Osteoblast (primary cell): Measurements from ENCODE around the gene SORBS1. TPM values are rescaled to one million over a fixed set of nuclear protein-coding genes. Genes with fewer than 3 reads are reported as not detected.

Source experiments
- DNase-seq: peaks from one replicate; pipeline ENCODE4 v3.0.0; 2011; ENCODE audit warnings: low spot score, mixed read lengths; ENCODE audit not compliant: insufficient read length; ENCODE audit errors: missing footprints
- H2AFZ ChIP-seq: 2 replicates; pipeline ENCODE4 v1.6.0; 2011; ENCODE audit warnings: mild to moderate bottlenecking, low read length
- H3K27ac ChIP-seq: 2 replicates; pipeline ENCODE4 v1.5.1; 2011; ENCODE audit warnings: mild to moderate bottlenecking, low read depth, low read length, moderate library complexity
- H3K27me3 ChIP-seq: 2 replicates; pipeline ENCODE4 v1.6.0; 2012; ENCODE audit warnings: mild to moderate bottlenecking, control low read depth, inconsistent platforms, low read length, moderate library complexity; ENCODE audit not compliant: insufficient read depth
- H3K36me3 ChIP-seq: 2 replicates; pipeline ENCODE4 v1.5.1; 2011; ENCODE audit warnings: mild to moderate bottlenecking, low read length, control low read depth, moderate library complexity; ENCODE audit not compliant: insufficient read depth
- H3K4me1 ChIP-seq: 2 replicates; pipeline ENCODE4 v1.5.1; 2011; ENCODE audit warnings: mild to moderate bottlenecking, low read length, control low read depth, moderate library complexity; ENCODE audit not compliant: insufficient read depth
- H3K4me2 ChIP-seq: 2 replicates; pipeline ENCODE4 v1.6.0; 2011; ENCODE audit warnings: mild to moderate bottlenecking, low read length; ENCODE audit not compliant: insufficient read depth
- H3K4me3 ChIP-seq: fragments of 200-600 bp; sonication (generic); 3 replicates; pipeline ENCODE4 v1.5.1; 2012; ENCODE audit warnings: mild to moderate bottlenecking, low read length, inconsistent platforms; ENCODE audit not compliant: insufficient read depth
- H3K79me2 ChIP-seq: 2 replicates; pipeline ENCODE4 v1.6.0; 2012; ENCODE audit warnings: mild to moderate bottlenecking, low read length, control low read depth, inconsistent platforms; ENCODE audit not compliant: insufficient read depth
- H3K9me3 ChIP-seq: 2 replicates; pipeline ENCODE4 v1.5.1; 2011; ENCODE audit warnings: low read depth, low read length, control low read depth
- H4K20me1 ChIP-seq: 2 replicates; pipeline ENCODE4 v1.6.0; 2012; ENCODE audit warnings: mild to moderate bottlenecking, low read length, control low read depth; ENCODE audit not compliant: insufficient read depth
- CTCF ChIP-seq: IDR thresholded peaks from 2 replicates; pipeline ENCODE4 v1.5.1; 2011; ENCODE audit warnings: mild to moderate bottlenecking, low read depth, low read length, moderate library complexity; ENCODE audit errors: extremely low read depth
- total RNA-seq: library from RNA; depleted of rRNA; stranded (reverse); fragments of >200 nt; gene quantifications from 2 replicates; pipeline ENCODE4 v1.2.3, GENCODE V29; 2012

The SORBS1 gene
- total RNA-seq, 1 donor, result 0.72 TPM

GRCh38 chr10:95511314-95511713 is 49.9 kb downstream of the SORBS1 start:
- no peak for DNase-seq
- Histone ChIP-seq H3K4me2 (no peak overlapping the region), H3K79me2 (no peaks in the 10 kb centered on the region), H3K27ac (no peak overlapping the region), H4K20me1 (no peaks in the 10 kb centered on the region), H3K36me3 (no peaks in the 10 kb centered on the region), H3K4me1 (no peaks in the 10 kb centered on the region), H3K27me3 (no peaks in the 10 kb centered on the region), H2AFZ (no peak overlapping the region), H3K9me3 (no peaks in the 10 kb centered on the region), H3K4me3 (no peak overlapping the region)
- TF ChIP-seq CTCF, result no peak

- Histone ChIP-seq H3K27me3 (no peaks in the 10 kb centered on the region), H2AFZ (no peak overlapping the region), H4K20me1 (no peaks in the 10 kb centered on the region), H3K4me2 (no peak overlapping the region), H3K27ac (no peak overlapping the region), H3K4me1 (no peaks in the 10 kb centered on the region), H3K36me3 (no peaks in the 10 kb centered on the region), H3K9me3 (no peaks in the 10 kb centered on the region), H3K79me2 (no peaks in the 10 kb centered on the region), H3K4me3 (no peak overlapping the region)
- no peak for DNase-seq
- TF ChIP-seq CTCF, result no peak
These were observed 51.9 kb downstream of the SORBS1 start for GRCh38 chr10:95509251-95509650.

GRCh38 chr10:95508730-95509129 is 52.4 kb downstream of the SORBS1 start:
- Histone ChIP-seq H3K4me1 (no peaks in the 10 kb centered on the region), H3K9me3 (no peaks in the 10 kb centered on the region), H4K20me1 (no peaks in the 10 kb centered on the region), H3K27ac (no peak overlapping the region), H2AFZ (no peak overlapping the region), H3K4me3 (no peak overlapping the region), H3K4me2 (no peak overlapping the region), H3K36me3 (no peaks in the 10 kb centered on the region), H3K79me2 (no peaks in the 10 kb centered on the region), H3K27me3 (no peaks in the 10 kb centered on the region)
- DNase-seq, result no peak
- TF ChIP-seq CTCF, result no peak

GRCh38 chr10:95506056-95506737 is 55.0 kb downstream of the SORBS1 start:
- no peak for DNase-seq
- Histone ChIP-seq H3K4me2 (no peak overlapping the region), H3K27ac (no peak overlapping the region), H3K4me1 (no peaks in the 10 kb centered on the region), H4K20me1 (no peaks in the 10 kb centered on the region), H3K4me3 (no peak overlapping the region), H2AFZ (no peak overlapping the region), H3K36me3 (no peaks in the 10 kb centered on the region), H3K9me3 (no peaks in the 10 kb centered on the region), H3K79me2 (no peaks in the 10 kb centered on the region), H3K27me3 (no peaks in the 10 kb centered on the region)
- no peak for TF ChIP-seq CTCF
